Measurements from ENCODE around the gene MFAP3L.

MFAP3L gene

GRCh38 chr4:170017252-170017651, 8.9 kb downstream of the MFAP3L start:
- no peak for TF ChIP-seq CTCF (IDR thresholded peaks at IDR 0.05; ENCODE audit: low read depth, low read length)
- TF ChIP-seq MAX (IDR thresholded peaks at IDR 0.05; ENCODE audit: low read depth, low read length), result no peak
- TF ChIP-seq MYC (IDR thresholded peaks at IDR 0.05; ENCODE audit: low read depth, low read length), result no peak
- TF ChIP-seq POLR2A (IDR thresholded peaks at IDR 0.05; ENCODE audit: extremely low read depth, insufficient read length), result no peak
- DNase-seq (ENCODE audit: low read depth), result no peak
- no peak overlapping the region for H3K4me3 ChIP-seq (ENCODE audit: low read depth, low read length)

GRCh38 chr4:170015285-170015684, 10.9 kb downstream of the MFAP3L start:
- TF ChIP-seq MAX (IDR thresholded peaks at IDR 0.05; ENCODE audit: low read depth, low read length) (no peak), MYC (IDR thresholded peaks at IDR 0.05; ENCODE audit: low read depth, low read length) (no peak), CTCF (IDR thresholded peaks at IDR 0.05; ENCODE audit: low read depth, low read length) (no peak), POLR2A (IDR thresholded peaks at IDR 0.05; ENCODE audit: extremely low read depth, insufficient read length) (no peak)
- DNase-seq (ENCODE audit: low read depth), result no peak
- H3K4me3 ChIP-seq (ENCODE audit: low read depth, low read length), result no peak overlapping the region

DNA sequence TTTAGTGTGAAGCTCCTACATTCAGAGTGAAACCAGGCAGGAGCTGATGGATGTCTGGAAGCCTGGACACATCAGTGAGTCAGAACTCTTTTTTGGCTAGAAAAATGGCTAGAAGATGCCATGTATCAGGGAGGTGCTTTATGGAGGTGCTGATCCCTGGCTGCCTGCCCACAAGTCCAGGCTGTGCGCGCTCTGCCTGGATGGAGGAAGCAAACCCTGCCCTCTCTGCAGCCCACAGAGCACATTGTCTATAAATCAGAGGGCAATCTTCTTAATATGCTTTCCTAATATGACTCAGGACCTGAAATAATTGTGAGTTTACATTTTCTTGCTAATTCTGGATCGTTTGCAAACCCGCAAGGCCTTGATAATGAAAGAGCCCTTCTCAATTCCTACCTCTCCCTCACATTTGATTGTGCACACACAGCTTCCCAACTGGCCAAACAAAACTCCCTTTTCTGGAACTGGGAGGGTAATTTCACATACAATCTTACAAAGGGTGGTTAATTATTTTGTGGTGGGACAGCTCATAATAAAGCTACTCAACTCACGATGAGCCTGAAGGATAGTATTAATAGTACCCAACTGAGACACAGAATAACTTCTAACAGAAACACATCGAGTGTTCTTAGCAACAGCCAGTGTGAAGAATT, 11.7 kb downstream of the MFAP3L start:
- TF ChIP-seq MYC (IDR thresholded peaks at IDR 0.05; ENCODE audit: low read depth, low read length) (no peak), MAX (IDR thresholded peaks at IDR 0.05; ENCODE audit: low read depth, low read length) (no peak), POLR2A (IDR thresholded peaks at IDR 0.05; ENCODE audit: extremely low read depth, insufficient read length) (no peak), CTCF (IDR thresholded peaks at IDR 0.05; ENCODE audit: low read depth, low read length) (no peak)
- H3K4me3 ChIP-seq (ENCODE audit: low read depth, low read length), result no peak overlapping the region
- DNase-seq (ENCODE audit: low read depth), result no peak

GRCh38 chr4:170012629-170012958, 13.6 kb downstream of the MFAP3L start:
- DNase-seq (ENCODE audit: low read depth), result no peak
- TF ChIP-seq CTCF (IDR thresholded peaks at IDR 0.05; ENCODE audit: low read depth, low read length) (no peak), MAX (IDR thresholded peaks at IDR 0.05; ENCODE audit: low read depth, low read length) (no peak), POLR2A (IDR thresholded peaks at IDR 0.05; ENCODE audit: extremely low read depth, insufficient read length) (no peak), MYC (IDR thresholded peaks at IDR 0.05; ENCODE audit: low read depth, low read length) (no peak)
- no peak overlapping the region for H3K4me3 ChIP-seq (ENCODE audit: low read depth, low read length)

DNA sequence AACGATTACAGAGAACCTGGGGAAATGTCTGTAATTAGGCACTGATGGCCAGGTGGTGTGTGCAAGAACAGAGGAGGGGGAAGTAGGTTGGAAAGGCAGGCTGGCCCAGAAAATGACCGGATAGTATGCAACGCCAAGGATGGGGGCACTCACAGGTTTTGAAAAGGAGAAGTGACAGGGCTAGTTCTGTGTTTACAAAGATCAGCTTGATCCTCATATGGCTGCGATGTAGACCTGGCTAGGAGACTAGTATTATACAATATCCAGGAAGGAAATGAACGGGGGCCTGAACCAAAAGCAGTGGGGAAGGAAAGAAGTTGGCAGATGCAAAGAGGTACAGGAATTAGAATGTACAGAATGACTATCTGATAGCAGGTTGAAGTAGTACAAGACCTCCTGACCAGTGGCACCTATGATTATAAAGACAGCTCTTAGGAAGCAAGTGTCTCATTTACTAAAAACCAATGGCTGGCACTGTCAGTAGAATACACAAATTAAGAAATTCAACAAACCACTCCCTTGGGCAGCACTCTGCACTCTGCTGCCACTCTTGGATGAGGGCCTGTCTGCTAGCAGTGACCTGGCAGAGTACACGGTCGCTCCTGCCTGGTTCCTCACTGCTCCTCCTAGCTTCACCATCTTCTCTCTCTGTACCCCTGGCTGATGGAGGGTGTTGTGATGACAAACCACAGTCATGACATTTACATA, 14.1 kb downstream of the MFAP3L start:
- DNase-seq (ENCODE audit: low read depth), result no peak
- TF ChIP-seq MYC (IDR thresholded peaks at IDR 0.05; ENCODE audit: low read depth, low read length), result no peak
- TF ChIP-seq POLR2A (IDR thresholded peaks at IDR 0.05; ENCODE audit: extremely low read depth, insufficient read length), result no peak
- no peak for TF ChIP-seq CTCF (IDR thresholded peaks at IDR 0.05; ENCODE audit: low read depth, low read length)
- TF ChIP-seq MAX (IDR thresholded peaks at IDR 0.05; ENCODE audit: low read depth, low read length), result no peak
- no peak overlapping the region for H3K4me3 ChIP-seq (ENCODE audit: low read depth, low read length)

Measured in NB4 (cell line).